Stimulated activated CD4-positive, alpha-beta T cell treated with anti-CD3 and anti-CD28 coated beads, Interleukin-15, amount 100 ng/mL, for 48 hours (primary cell): ENCODE results near the gene MVB12B.

Source experiments
- DNase-seq, 2 donors: peaks; one replicate each; pipeline ENCODE4 v3.0.0-alpha.2; 2020; ENCODE audit warnings: low read depth in 2 of 2

The MVB12B gene

DNA sequence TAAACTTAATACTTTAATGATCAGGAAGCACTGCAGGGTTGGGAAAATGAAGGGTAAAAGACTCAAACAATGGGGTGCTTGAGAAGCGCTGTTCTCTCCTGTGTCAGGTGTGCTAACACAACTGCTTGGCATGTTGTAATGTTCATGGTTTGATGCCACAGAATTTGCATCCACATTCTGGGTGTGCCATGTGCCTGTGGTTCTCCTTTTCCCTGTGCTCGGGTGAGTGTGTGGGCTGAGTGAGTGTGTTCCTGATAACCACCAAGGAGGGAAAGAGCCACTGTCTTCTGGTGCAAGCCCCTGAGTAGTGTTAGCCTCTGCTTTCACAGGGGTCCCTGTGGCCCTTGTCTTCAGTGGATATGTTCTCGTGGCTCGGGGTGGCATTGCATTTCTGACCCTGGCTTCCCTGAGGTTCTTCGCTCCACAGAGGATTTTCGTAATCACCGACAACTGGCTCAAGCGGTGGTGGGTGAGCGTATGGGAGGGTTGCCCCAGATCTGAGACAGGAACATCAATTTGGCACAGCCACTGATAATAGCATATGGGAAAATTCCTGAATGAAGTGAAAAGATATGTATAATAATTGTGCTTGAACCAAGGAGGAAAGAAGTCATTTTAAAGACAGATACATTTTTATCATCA is 102.0 kb downstream of the MVB12B start:
- no peak for DNase-seq

- no peak for DNase-seq
Observed at GRCh38 chr9:126429190-126429589, 102.6 kb downstream of the MVB12B start.

- no peak for DNase-seq
Observed at GRCh38 chr9:126430124-126430523, 103.5 kb downstream of the MVB12B start.

- no peak for DNase-seq
Observed at GRCh38 chr9:126431077-126431742, 104.6 kb downstream of the MVB12B start.

- no peak for DNase-seq
Observed at GRCh38 chr9:126432659-126433058, 106.0 kb downstream of the MVB12B start.

- no peak for DNase-seq
Observed at GRCh38 chr9:126435105-126435504, 108.5 kb downstream of the MVB12B start.

- no peak for DNase-seq
Observed at GRCh38 chr9:126435626-126436025, 109.0 kb downstream of the MVB12B start.

- DNase-seq: no peak
Observed at GRCh38 chr9:126436545-126437267, 110.1 kb downstream of the MVB12B start.

DNA sequence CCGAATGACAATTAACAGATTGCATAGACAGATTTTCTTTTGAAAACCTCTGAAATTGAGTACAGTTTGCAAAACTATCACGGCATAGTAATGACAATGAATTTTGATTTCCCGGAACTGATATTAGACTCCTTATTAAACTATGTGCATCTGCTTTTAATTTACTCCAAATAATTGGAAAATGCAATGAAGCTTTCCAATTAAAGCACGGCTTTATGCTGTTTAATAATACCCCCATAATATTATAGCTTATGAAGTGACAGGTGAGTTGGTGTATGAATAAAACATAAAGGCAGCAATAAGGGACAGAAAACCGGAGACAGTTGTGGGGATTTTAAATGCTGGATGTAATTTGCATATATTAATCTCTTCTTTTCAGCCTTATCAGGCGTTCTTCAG is 110.6 kb downstream of the MVB12B start:
- DNase-seq: no peak

- DNase-seq: no peak
Observed at GRCh38 chr9:126437701-126438100, 111.1 kb downstream of the MVB12B start.

GRCh38 chr9:126438741-126439401 is 112.2 kb downstream of the MVB12B start:
- no peak for DNase-seq

DNA sequence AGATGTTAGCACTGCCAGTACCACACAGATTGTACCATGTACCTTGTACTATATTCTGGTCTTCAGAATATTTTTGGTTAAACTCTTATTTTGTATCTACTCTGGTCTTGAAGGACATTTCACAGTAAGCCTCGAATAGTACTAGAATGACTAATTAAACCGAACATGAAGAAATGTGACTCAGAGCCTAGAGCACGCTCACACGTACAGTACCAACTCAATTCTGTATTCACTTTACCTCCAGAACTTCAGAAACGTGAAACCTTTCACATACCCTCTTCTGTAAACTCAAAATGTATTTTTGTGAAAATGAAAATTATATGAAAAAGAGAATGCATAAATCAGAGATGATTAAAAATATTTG is 112.8 kb downstream of the MVB12B start:
- no peak for DNase-seq

DNA sequence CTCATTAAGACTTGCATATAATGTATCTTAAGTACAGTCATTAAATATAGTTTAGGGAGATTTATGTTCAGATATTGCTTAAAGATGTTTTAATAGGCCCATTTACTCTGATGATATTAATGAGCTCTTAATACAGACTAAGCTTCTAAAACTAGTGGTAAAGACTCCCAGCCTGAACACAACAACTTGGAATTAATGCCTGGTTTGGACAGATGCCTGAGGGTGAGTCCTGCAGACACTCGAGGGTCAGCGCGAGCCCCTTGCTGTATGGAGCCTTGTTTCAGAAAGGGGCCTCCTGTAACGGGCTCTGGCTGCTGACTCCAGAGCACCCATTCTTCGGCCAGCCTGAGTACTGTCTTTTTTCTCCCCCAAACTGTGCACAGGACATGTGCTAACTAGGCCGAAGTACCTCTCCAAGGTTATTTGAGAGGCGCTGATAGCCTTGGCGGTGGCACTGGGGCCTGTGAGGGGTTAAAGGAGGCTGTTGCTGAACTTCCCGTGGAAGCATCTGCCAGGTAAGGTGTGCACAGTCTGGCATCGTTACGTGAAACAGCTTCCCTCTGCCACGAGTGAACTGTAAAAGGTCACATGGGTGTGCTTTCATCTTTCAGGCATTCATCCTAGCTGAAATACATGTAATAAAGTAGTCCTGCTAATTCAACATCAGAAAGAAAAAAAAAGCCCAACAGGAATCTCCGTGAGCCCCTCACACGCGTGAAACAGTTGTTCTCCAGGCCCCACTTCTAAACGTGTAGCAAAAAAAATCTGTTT is 113.4 kb downstream of the MVB12B start:
- DNase-seq: no peak

DNA sequence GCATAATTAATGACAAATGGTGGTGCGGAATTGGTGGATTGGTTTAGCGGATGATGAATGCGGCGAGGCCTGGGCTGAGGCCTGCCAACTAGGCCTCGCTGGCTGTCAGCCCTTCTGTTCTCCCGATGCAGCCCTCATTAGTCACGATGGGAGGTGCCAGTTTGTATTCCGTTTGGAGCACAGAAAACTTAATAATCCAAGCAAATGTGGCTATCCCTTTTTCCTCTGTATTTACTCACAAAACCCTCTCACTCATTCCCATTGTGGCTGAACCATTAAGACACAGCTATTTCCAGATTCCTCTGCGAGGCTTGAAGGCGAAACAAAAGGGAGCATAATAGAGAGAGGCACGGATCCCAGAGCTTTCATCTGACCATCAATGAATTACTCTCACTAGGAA is 114.3 kb downstream of the MVB12B start:
- DNase-seq: no peak

- DNase-seq: no peak
Observed at GRCh38 chr9:126442636-126443035, 116.0 kb downstream of the MVB12B start.

- DNase-seq: no peak
Observed at GRCh38 chr9:126443144-126443543, 116.5 kb downstream of the MVB12B start.

DNA sequence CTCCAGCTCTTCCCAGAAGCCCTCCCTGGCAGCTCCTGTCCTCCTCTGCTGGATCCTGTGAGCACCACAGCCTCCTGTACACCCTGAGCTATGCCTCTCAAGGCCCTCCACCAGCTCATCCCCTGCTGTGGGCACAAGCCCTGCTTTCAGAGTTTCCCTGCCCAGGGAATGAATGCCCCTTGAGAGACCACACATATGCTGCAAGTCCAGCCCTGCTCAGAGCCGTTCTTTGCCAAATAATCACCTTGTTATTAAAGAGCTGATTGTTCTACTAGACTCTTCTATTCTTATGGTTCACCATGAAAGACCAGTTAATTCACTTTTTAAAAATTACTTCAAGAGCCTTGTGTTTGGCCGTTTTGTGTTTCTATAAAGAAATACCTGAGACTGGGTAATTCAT is 121.5 kb downstream of the MVB12B start:
- DNase-seq: no peak

- DNase-seq: no peak
Observed at GRCh38 chr9:126448865-126449577, 122.4 kb downstream of the MVB12B start.

DNA sequence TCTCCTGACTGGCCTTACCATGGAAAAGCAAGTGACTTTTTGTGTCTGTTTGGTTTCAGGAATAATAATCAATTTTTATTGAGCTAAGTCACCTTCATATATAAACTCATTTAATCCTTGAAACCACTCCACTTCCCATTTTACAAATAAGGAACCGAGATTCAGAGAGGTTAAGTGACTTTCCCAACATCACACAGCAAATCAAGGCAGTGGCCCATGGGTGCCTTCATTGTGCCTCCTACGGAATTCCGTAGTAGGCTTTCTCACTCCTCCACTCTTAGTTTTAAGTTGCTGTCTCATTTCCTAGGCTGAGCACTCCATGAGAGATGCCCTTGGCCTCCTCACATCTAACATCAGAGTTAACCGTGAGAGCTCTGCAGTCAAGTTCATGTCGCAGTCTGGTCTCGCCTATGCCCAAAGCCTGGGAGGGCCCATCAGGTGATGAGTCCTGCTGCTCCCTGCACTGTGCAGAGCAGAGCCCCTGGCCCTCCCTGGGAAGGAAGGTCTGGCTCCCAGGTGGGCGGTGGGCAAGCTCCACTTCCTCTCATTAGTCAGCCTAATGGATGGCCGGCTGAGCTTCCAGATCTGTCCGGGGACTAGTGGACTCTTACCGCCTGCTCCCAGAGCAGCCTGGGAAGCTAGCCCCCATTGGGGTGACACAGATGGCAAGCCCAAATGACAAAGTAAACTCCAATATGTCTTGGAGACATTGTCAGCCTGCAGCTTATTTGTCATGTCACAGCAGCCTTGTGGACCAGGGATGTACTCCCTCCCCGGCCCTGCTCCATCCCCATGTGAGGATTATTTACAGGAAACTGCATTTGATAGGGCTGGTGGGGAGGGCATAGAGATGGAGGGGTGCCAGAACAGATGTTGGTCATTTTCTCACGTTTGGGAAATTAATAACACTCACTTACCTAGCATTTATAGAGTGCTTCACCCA is 123.4 kb downstream of the MVB12B start:
- DNase-seq: no peak

DNA sequence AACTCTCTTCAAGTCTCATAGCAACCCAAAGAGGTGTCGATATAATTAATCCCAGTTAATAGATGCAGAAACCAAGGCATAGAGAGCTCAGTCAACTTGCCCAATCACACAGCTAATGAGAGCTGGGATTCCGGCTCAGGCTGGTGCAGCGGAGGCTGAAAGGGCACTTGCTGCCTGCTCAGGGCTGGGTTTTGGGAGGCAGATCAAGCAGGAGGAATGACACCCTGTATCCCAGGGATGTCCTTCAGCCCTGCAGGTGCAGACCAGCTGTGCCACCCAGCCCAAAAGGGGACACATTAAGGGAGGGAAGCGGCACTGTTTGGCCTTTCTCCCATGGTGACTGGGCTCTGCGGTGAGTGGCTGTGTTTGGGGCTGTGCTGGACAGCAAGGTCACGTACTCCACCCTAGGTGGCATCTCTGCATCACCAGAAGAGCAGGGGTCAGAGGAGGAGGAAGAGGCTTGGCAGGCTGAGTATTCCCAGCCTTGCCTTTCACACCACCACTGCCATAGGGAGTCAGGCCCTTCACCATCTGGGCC is 124.1 kb downstream of the MVB12B start:
- DNase-seq: no peak
